22Rv1 (cell line): ENCODE results near the gene CREBRF.

ENCODE experiments used
- H3K27ac ChIP-seq: fragments of 450-650 bp; 2 replicates; pipeline ENCODE4 v1.5.1; 2017
- ZFX ChIP-seq: fragments of 450-650 bp; IDR thresholded peaks from 2 replicates; pipeline ENCODE4 v1.6.1; 2017; ENCODE audit warnings: antibody characterized with exemption, borderline replicate concordance
- TF ChIP-seq, protein P1 (sequence below): fragments of 450-650 bp; IDR thresholded peaks from 2 replicates; pipeline ENCODE4 v1.5.1; 2017; ENCODE audit warnings: mild to moderate bottlenecking

CREBRF gene

DNA sequence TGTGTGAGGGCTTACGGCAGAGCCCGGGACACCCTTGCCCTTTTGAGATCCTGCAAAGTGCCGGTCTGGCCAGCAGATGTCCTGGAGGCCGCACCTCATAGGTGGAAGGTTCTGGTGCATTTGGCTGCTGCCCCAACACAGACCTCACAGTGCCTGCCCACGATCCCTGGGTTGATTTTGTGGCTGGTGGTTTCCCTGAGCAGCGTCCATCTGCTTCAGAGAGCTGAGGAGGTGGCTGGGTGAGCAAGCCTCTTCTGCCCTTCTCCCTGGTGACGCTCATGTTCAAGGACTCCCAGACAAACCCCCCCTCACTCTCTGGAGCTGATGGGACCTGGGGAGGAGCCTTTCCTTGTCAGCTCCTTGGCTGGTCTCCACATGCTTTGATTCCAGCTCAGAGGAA, 107.1 kb downstream of the CREBRF start:
- no peak overlapping the region for H3K27ac ChIP-seq
- TF ChIP-seq, protein P1, sequence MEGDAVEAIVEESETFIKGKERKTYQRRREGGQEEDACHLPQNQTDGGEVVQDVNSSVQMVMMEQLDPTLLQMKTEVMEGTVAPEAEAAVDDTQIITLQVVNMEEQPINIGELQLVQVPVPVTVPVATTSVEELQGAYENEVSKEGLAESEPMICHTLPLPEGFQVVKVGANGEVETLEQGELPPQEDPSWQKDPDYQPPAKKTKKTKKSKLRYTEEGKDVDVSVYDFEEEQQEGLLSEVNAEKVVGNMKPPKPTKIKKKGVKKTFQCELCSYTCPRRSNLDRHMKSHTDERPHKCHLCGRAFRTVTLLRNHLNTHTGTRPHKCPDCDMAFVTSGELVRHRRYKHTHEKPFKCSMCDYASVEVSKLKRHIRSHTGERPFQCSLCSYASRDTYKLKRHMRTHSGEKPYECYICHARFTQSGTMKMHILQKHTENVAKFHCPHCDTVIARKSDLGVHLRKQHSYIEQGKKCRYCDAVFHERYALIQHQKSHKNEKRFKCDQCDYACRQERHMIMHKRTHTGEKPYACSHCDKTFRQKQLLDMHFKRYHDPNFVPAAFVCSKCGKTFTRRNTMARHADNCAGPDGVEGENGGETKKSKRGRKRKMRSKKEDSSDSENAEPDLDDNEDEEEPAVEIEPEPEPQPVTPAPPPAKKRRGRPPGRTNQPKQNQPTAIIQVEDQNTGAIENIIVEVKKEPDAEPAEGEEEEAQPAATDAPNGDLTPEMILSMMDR: no peak
- no peak for TF ChIP-seq ZFX

- TF ChIP-seq, protein P1: no peak
- no peak for TF ChIP-seq ZFX
- H3K27ac ChIP-seq: peak overlapping the region; percentile 15; the same call in 1 of the 2 replicates
Measured at GRCh38 chr5:173165177-173166016, 109.2 kb downstream of the CREBRF start.

DNA sequence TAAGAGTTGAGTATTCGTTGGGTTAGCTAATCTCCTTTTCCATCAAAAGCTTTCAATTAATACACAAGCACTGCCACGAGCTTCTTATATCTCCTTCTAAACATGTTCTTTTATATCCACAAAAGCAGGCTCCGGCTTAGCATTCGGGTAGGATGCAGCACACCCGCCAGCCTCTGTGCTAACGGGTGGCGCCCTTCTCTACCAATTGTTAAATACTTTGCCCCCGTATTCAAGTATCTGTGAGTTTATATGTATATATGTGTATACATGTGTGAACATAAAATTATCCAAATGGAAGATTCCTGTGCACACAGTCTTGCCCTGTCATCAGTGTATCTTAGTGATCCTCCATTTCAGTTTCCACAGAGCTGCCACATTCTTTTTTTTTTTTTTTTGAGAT, 116.0 kb downstream of the CREBRF start:
- TF ChIP-seq ZFX: no peak
- TF ChIP-seq, protein P1: no peak
- H3K27ac ChIP-seq: no peak overlapping the region

DNA sequence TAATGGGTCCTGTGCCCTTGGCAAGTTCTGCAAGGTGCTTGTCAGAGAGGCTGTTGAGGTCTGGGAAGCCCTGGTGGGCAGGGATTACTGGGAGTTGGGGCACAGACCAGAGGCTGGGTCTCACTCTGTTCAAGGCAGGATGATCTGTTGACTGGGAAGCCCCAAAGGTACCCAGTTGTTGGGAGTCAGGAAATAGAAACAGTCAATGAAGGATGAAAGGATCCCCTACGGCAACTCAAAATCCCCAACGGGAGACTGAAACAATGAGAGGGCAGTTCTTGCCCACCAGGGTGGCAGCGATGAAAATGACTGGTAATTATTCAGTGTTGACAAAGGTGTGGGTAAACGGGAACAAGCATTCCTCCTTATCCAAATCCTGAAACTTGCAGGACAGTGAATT, 119.4 kb downstream of the CREBRF start:
- no peak overlapping the region for H3K27ac ChIP-seq
- TF ChIP-seq ZFX: no peak
- TF ChIP-seq, protein P1: no peak

DNA sequence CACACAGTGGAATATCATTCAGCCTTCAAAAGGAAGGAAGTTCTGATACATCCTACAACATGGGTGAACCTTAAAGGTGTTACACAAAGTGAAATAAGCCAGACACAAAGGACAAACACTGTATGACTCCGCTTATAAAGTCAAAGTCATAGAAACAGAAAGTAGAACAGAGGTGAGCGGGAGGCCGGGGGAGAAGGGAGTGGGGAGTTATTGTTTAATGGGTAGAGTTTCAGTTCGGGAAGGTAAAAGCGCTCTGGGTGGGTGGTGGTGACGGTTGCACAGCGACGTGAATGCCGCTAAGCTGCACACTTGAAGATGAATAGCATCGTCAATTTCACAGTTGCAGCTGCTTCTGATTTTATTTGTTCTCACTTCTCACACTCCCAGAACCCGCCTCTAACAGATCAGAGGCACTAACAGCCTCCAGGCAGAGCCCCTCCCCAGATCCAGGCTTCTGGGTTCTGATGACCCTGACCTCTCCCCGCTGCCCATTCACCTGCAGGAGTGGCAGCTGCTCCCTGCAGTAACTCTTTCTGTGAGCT, 122.3 kb downstream of the CREBRF start:
- no peak for TF ChIP-seq ZFX
- TF ChIP-seq, protein P1: no peak
- H3K27ac ChIP-seq: no peak overlapping the region

- no peak overlapping the region for H3K27ac ChIP-seq
- TF ChIP-seq, protein P1: no peak
- no peak for TF ChIP-seq ZFX
Measured at GRCh38 chr5:173180331-173180730, 124.2 kb downstream of the CREBRF start.

- H3K27ac ChIP-seq: no peak overlapping the region
Measured at GRCh38 chr5:173187054-173187743, 131.0 kb downstream of the CREBRF start.

More at GRCh38 chr5:173187054-173187743, 131.0 kb downstream of the CREBRF start:
- TF ChIP-seq, protein P1: peak; percentile 22; the same call in 1 of the 2 replicates
- TF ChIP-seq ZFX: no peak
